Activated T-cell treated with anti-CD3 and anti-CD28 coated beads for 4 hours (primary cell): ENCODE measurements around the gene SAV1.
"Not testable (repeated sequence)": the region's sequence is repeated elsewhere in the genome, so short reads cannot be mapped to it uniquely, and the experiment has no call there.

Source experiments
- DNase-seq: peaks from one replicate; pipeline ENCODE4 v3.0.0-alpha.2; 2020

Gene SAV1

GRCh38 chr14:50664579-50664978 lies 3.5 kb downstream of the SAV1 start:
- not testable (repeated sequence) for DNase-seq

- no peak for DNase-seq
These were observed 8.7 kb downstream of the SAV1 start for GRCh38 chr14:50659327-50659974.

- no peak for DNase-seq
These were observed 9.9 kb downstream of the SAV1 start for GRCh38 chr14:50658203-50658602.

GRCh38 chr14:50657753-50658152 lies 10.4 kb downstream of the SAV1 start:
- no peak for DNase-seq

GRCh38 chr14:50656776-50657175 lies 11.3 kb downstream of the SAV1 start:
- no peak for DNase-seq

- DNase-seq = no peak
These were observed 18.4 kb downstream of the SAV1 start for GRCh38 chr14:50649691-50650090.

GRCh38 chr14:50647753-50648152 lies 20.4 kb downstream of the SAV1 start:
- DNase-seq = no peak

- DNase-seq = no peak
These were observed 20.8 kb downstream of the SAV1 start for GRCh38 chr14:50647282-50647681.

- no peak for DNase-seq
These were observed 33.0 kb downstream of the SAV1 start for GRCh38 chr14:50635141-50635540.

- DNase-seq = no peak
These were observed 34.2 kb downstream of the SAV1 start for GRCh38 chr14:50633954-50634353.

GRCh38 chr14:50631408-50631821 lies 36.7 kb downstream of the SAV1 start:
- no peak for DNase-seq

- DNase-seq = not testable (repeated sequence)
These were observed 43.2 kb downstream of the SAV1 start for GRCh38 chr14:50624947-50625346.

- no peak for DNase-seq
These were observed 43.7 kb downstream of the SAV1 start for GRCh38 chr14:50624447-50624846.

GRCh38 chr14:50622978-50623377 lies 45.1 kb downstream of the SAV1 start:
- DNase-seq = no peak

- no peak for DNase-seq
These were observed 47.8 kb downstream of the SAV1 start for GRCh38 chr14:50620341-50620740.

GRCh38 chr14:50619569-50620141 lies 48.5 kb downstream of the SAV1 start:
- DNase-seq = no peak

GRCh38 chr14:50616275-50616674 lies 51.8 kb downstream of the SAV1 start:
- DNase-seq = no peak

GRCh38 chr14:50615552-50615951 lies 52.6 kb downstream of the SAV1 start:
- no peak for DNase-seq

GRCh38 chr14:50615056-50615455 lies 53.0 kb downstream of the SAV1 start:
- DNase-seq = no peak

- no peak for DNase-seq
These were observed 55.3 kb downstream of the SAV1 start for GRCh38 chr14:50612806-50613205.

GRCh38 chr14:50610465-50610864 lies 57.6 kb downstream of the SAV1 start:
- no peak for DNase-seq

GRCh38 chr14:50608302-50608851 lies 59.7 kb downstream of the SAV1 start:
- DNase-seq = no peak

GRCh38 chr14:50607761-50608160 lies 60.3 kb downstream of the SAV1 start:
- no peak for DNase-seq

- no peak for DNase-seq
These were observed 60.9 kb downstream of the SAV1 start for GRCh38 chr14:50607181-50607580.

GRCh38 chr14:50606468-50606867 lies 61.6 kb downstream of the SAV1 start:
- no peak for DNase-seq
